Astrocyte of the spinal cord (primary cell): ENCODE measurements around the gene STEAP1B.

Experiments
- DNase-seq: peaks from one replicate; pipeline ENCODE4 v3.0.0; 2011; ENCODE audit warnings: low read depth, low spot score
- H3K4me3 ChIP-seq: 2 replicates; pipeline ENCODE4 v1.5.1; 2011; ENCODE audit warnings: low read depth, mild to moderate bottlenecking, low read length, moderate library complexity
- in situ Hi-C: cut with HindIII; loops from 2 replicates; pipeline ENCODE4 v1.10.0; 2017; ENCODE audit warnings: low sequenced_read_pairs
- TF ChIP-seq, protein P1 (sequence below): IDR thresholded peaks from 2 replicates; pipeline ENCODE4 v1.5.1; 2012; ENCODE audit warnings: low read depth, mild to moderate bottlenecking, low read length, inconsistent platforms

Gene STEAP1B

GRCh38 chr7:22487978-22488642, 11.9 kb downstream of the STEAP1B start:
- no peak overlapping the region for H3K4me3 ChIP-seq
- TF ChIP-seq, protein P1, sequence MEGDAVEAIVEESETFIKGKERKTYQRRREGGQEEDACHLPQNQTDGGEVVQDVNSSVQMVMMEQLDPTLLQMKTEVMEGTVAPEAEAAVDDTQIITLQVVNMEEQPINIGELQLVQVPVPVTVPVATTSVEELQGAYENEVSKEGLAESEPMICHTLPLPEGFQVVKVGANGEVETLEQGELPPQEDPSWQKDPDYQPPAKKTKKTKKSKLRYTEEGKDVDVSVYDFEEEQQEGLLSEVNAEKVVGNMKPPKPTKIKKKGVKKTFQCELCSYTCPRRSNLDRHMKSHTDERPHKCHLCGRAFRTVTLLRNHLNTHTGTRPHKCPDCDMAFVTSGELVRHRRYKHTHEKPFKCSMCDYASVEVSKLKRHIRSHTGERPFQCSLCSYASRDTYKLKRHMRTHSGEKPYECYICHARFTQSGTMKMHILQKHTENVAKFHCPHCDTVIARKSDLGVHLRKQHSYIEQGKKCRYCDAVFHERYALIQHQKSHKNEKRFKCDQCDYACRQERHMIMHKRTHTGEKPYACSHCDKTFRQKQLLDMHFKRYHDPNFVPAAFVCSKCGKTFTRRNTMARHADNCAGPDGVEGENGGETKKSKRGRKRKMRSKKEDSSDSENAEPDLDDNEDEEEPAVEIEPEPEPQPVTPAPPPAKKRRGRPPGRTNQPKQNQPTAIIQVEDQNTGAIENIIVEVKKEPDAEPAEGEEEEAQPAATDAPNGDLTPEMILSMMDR: no peak
- DNase-seq: no peak
- in situ Hi-C loops: no loop called here

- no peak for DNase-seq
- in situ Hi-C loops: no loop called here
- no peak overlapping the region for H3K4me3 ChIP-seq
- TF ChIP-seq, protein P1: no peak
Observed at GRCh38 chr7:22486597-22486996, 13.4 kb downstream of the STEAP1B start.

DNA sequence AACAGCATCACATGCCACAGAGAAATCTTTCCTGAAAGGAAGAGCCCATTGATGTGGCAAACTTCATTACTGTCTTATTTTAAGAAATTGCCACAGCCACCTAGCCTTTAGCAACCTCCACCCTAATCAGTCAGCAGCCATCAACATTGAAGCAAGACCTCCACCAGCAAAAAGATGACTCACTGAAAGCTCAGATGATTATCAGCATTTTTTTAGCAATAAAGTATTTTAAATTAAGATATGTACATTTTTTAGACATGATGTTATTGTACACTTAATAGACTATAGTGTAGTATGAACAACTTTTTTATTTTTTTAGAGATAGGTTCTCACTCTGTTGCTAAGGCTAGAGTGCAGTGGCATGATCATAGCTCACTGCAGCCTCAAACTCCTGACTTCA, 14.8 kb downstream of the STEAP1B start:
- in situ Hi-C loops: no loop called here
- H3K4me3 ChIP-seq: no peak overlapping the region
- no peak for DNase-seq
- TF ChIP-seq, protein P1: no peak

GRCh38 chr7:22482503-22482902, 17.5 kb downstream of the STEAP1B start:
- no peak for DNase-seq
- in situ Hi-C loops: no loop called here
- TF ChIP-seq, protein P1: no peak
- no peak overlapping the region for H3K4me3 ChIP-seq

DNA sequence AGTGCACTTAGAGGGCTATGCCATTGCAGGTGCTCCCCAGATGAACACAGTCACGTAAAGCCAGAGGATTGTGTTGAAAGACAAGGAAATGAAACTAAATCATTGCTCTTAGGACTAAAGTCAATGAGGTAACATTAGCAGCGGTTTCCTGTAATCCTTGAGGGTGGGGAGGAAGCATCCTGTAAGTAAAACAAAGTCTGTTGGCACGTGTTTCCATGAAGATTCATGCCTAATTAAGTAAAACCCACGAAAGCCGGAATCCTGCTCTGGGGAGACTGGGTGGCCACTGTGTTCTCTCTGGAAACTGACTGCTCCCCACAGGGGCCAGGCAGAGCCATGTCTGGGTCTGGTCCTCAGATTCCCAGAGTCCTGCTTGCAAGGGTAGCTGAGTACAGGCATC, 18.3 kb downstream of the STEAP1B start:
- in situ Hi-C loops: no loop called here
- TF ChIP-seq, protein P1: no peak
- H3K4me3 ChIP-seq: no peak overlapping the region
- DNase-seq: no peak

DNA sequence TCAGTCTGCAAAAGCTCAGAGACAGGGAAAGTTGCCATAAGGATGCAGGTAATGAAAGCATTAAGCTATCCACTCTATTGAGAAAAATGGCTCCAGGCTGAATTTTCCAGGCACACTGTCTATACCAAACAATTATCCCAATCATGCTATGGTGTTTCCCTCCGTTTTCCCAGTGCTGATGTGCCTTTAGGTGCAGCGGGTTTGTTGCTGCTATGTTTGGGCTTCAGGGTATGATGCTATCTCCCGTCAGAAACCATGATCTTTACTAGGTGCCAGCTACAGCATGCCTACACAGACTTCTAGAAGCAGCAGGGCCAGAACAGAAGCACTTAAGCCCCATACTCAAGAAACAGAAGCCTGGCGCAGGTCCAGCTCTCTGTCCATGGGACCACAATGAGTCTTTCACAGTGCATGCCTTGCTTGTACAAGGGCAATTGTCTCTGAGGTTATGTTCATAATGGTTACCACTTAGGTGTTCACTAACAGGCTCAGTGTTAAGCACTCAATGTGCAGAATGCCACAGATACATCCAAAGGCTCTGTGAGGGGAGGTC, 19.4 kb downstream of the STEAP1B start:
- no peak for DNase-seq
- in situ Hi-C loops: no loop called here
- TF ChIP-seq, protein P1: no peak

More for the DNA sequence above, 19.4 kb downstream of the STEAP1B start:
- H3K4me3 ChIP-seq: no peak overlapping the region
